RWPE1 (cell line): ENCODE measurements around the gene FBXW11.

Experiments
- CTCF ChIA-PET: fragments of 350-600 bp; sonication (Branson Sonifier 250); formaldehyde crosslinking; extraction: SDS; loops from one replicate; lab custom pipeline; 2021; lab: Yijun Ruan, JAX
- POLR2A ChIA-PET: fragments of 400-600 bp; formaldehyde crosslinking; extraction: SDS; loops from one replicate; lab custom pipeline; 2020; ENCODE audit warnings: antibody characterized with exemption; ENCODE audit not compliant: low non-redundant PET; lab: Yijun Ruan, JAX
- DNase-seq: peaks from one replicate; pipeline ENCODE4 v3.0.0; 2012; ENCODE audit warnings: low spot score
- H3K27ac ChIP-seq: fragments of 450-650 bp; 2 replicates; pipeline ENCODE4 v1.5.1; 2017
- CTCF ChIP-seq: fragments of 450-650 bp; conservative IDR thresholded peaks from 2 replicates; pipeline ENCODE4 v1.5.1; 2017; ENCODE audit warnings: low read depth, mild to moderate bottlenecking

FBXW11 gene

GRCh38 chr5:171855265-171855664 is 151.2 kb downstream of the FBXW11 start:
- TF ChIP-seq CTCF = no peak
- no peak for DNase-seq
- ChIA-PET CTCF (interaction anchor here (0.6 to 0.8 kb wide), 2 partner anchors 9 to 226 kb away, joined by 3 read pairs; no protein-coding TSS in a partner anchor), POLR2A (no interaction called here)
- no peak overlapping the region for H3K27ac ChIP-seq

- ChIA-PET POLR2A (no interaction called here), CTCF (interaction anchor here (0.5 to 1.1 kb wide), 5 partner anchors 47 to 456 kb away, joined by 3 to 7 read pairs (median 4); no protein-coding TSS in a partner anchor)
- H3K27ac ChIP-seq = no peak overlapping the region
- no peak for DNase-seq
- no peak for TF ChIP-seq CTCF
Observed at GRCh38 chr5:171852255-171852681, 154.2 kb downstream of the FBXW11 start.

- CTCF ChIA-PET = no interaction called here
- no peak for DNase-seq
- no peak for TF ChIP-seq CTCF
- no peak overlapping the region for H3K27ac ChIP-seq
- POLR2A ChIA-PET = no interaction called here
Observed at GRCh38 chr5:171851251-171851650, 155.2 kb downstream of the FBXW11 start.

GRCh38 chr5:171850324-171850947 is 156.0 kb downstream of the FBXW11 start:
- CTCF ChIA-PET = interaction anchor here (0.6 to 1.9 kb wide), 2 partner anchors 220 to 334 kb away, joined by 4 to 10 read pairs; no protein-coding TSS in a partner anchor
- POLR2A ChIA-PET = no interaction called here

GRCh38 chr5:171849585-171850323 is 156.7 kb downstream of the FBXW11 start:
- CTCF ChIA-PET = interaction anchor here (0.6 to 1.9 kb wide), 2 partner anchors 220 to 334 kb away, joined by 4 to 10 read pairs; no protein-coding TSS in a partner anchor
- no peak for TF ChIP-seq CTCF
- H3K27ac ChIP-seq = no peak overlapping the region
- DNase-seq = no peak
- POLR2A ChIA-PET = no interaction called here

More at GRCh38 chr5:171850324-171850947, 156.0 kb downstream of the FBXW11 start:
- peak; percentile 40 for DNase-seq
- no peak overlapping the region for H3K27ac ChIP-seq
- TF ChIP-seq CTCF = no peak; the same call in 1 of the 2 replicates

GRCh38 chr5:171848911-171849520 is 157.4 kb downstream of the FBXW11 start:
- no peak for DNase-seq
- TF ChIP-seq CTCF = no peak
- no peak overlapping the region for H3K27ac ChIP-seq
- ChIA-PET CTCF (interaction anchor here (0.6 to 1.9 kb wide), 2 partner anchors 219 to 1268 kb away, joined by 3 to 10 read pairs; no protein-coding TSS in a partner anchor), POLR2A (no interaction called here)
